Keratinocyte (primary cell): ENCODE data around the gene DALRD3. TPM values are rescaled to one million over a fixed set of nuclear protein-coding genes. Genes with fewer than 3 reads are reported as not detected.

ENCODE experiments used
- DNase-seq: peaks from one replicate; pipeline ENCODE4 v3.0.0-alpha.2; 2011; ENCODE audit warnings: low read depth, missing footprints, low spot score
- FAIRE-seq: peaks from 2 replicates; lab custom pipeline; 2011; peaks lifted over from hg19 to GRCh38; lab: Jason Lieb, UNC
- H2AFZ ChIP-seq: 2 replicates; pipeline ENCODE4 v1.6.0; 2012; ENCODE audit warnings: low read length, control low read depth, inconsistent platforms; ENCODE audit not compliant: control insufficient read depth
- H3K27ac ChIP-seq: 2 replicates; pipeline ENCODE4 v1.5.1; 2011; ENCODE audit warnings: low read length; ENCODE audit not compliant: control insufficient read depth, insufficient read depth
- H3K27me3 ChIP-seq: 3 replicates; pipeline ENCODE4 v1.6.0; 2011; ENCODE audit warnings: low read length; ENCODE audit not compliant: control insufficient read depth, insufficient read depth; ENCODE audit errors: extremely low read depth
- H3K36me3 ChIP-seq, 2 experiments: 2 replicates in 1 of 2; 3 replicates in 1 of 2; pipeline ENCODE4 v1.5.1; 2011; ENCODE audit warnings: low read length in 2 of 2, mild to moderate bottlenecking in 1 of 2; ENCODE audit not compliant: control insufficient read depth in 2 of 2, insufficient read depth in 2 of 2; ENCODE audit errors: extremely low read depth in 1 of 2
- H3K4me1 ChIP-seq: 3 replicates; pipeline ENCODE4 v1.5.1; 2011; ENCODE audit warnings: low read length; ENCODE audit not compliant: control insufficient read depth, insufficient read depth; ENCODE audit errors: extremely low read depth
- H3K4me2 ChIP-seq: 3 replicates; pipeline ENCODE4 v1.6.0; 2011; ENCODE audit warnings: low read depth, low read length; ENCODE audit not compliant: control insufficient read depth, insufficient read depth; ENCODE audit errors: extremely low read depth
- H3K4me3 ChIP-seq, 3 experiments: fragments of 200-600 bp in 1 of 3; sonication (generic) in 1 of 3; 2 replicates in 2 of 3; 3 replicates in 1 of 3; pipeline ENCODE4 v1.5.1; 2011 to 2016; ENCODE audit warnings: low read length in 3 of 3, mild to moderate bottlenecking in 3 of 3, control low read depth in 2 of 3, inconsistent platforms in 1 of 3, low read depth in 1 of 3, mixed read lengths in 1 of 3, mixed run types in 1 of 3, moderate library complexity in 1 of 3; ENCODE audit not compliant: control insufficient read depth in 2 of 3, insufficient read depth in 2 of 3; ENCODE audit errors: extremely low read depth in 1 of 3
- H3K79me2 ChIP-seq: 2 replicates; pipeline ENCODE4 v1.6.0; 2012; ENCODE audit warnings: low read length; ENCODE audit not compliant: control insufficient read depth, insufficient read depth
- H3K9ac ChIP-seq: 3 replicates; pipeline ENCODE4 v1.6.0; 2011; ENCODE audit warnings: low read length; ENCODE audit not compliant: control insufficient read depth, insufficient read depth; ENCODE audit errors: extremely low read depth
- H3K9me1 ChIP-seq: 3 replicates; pipeline ENCODE4 v1.6.0; 2011; ENCODE audit warnings: low read length; ENCODE audit not compliant: control insufficient read depth, insufficient read depth; ENCODE audit errors: extremely low read depth
- H3K9me3 ChIP-seq: 2 replicates; pipeline ENCODE4 v1.5.1; 2012; ENCODE audit warnings: low read depth, low read length; ENCODE audit not compliant: control insufficient read depth
- H4K20me1 ChIP-seq: 3 replicates; pipeline ENCODE4 v1.6.0; 2011; ENCODE audit warnings: low read length; ENCODE audit not compliant: control insufficient read depth, insufficient read depth; ENCODE audit errors: extremely low read depth
- CTCF ChIP-seq, 3 experiments: IDR thresholded peaks in 1 of 3; conservative IDR thresholded peaks in 1 of 3; optimal IDR thresholded peaks in 1 of 3; 2 replicates in 2 of 3; 3 replicates in 1 of 3; pipeline versions ENCODE3 to v1.5.1; 2011; ENCODE audit warnings: low read length in 3 of 3, mild to moderate bottlenecking in 3 of 3, moderate library complexity in 2 of 3, control low read depth in 1 of 3, inconsistent platforms in 1 of 3; ENCODE audit not compliant: insufficient read depth in 2 of 3; ENCODE audit errors: extremely low read depth in 1 of 3
- EZH2 ChIP-seq: IDR thresholded peaks from one replicate; pipeline ENCODE4 v1.6.1; 2012; ENCODE audit warnings: inconsistent platforms, mild to moderate bottlenecking, low read length, moderate library complexity
- dilution Hi-C: fragments of 300-500 bp; cut with MboI; formaldehyde crosslinking; loops from one replicate; pipeline ENCODE4 v1.7.0; 2020; ENCODE audit warnings: low sequenced_read_pairs; ENCODE audit not compliant: extremely low pct_ligation_motif_present
- polyA plus RNA-seq, 5 experiments: library from polyadenylated mRNA; depleted of rRNA in 3 of 5; stranded (reverse) in 3 of 5; stranded (forward) in 1 of 5; unstranded in 1 of 5; fragments of >200 nt; gene quantifications; 1 replicate in 1 of 5; 2 replicates in 3 of 5; 3 replicates in 1 of 5; pipeline versions ENCODE4 v1.2.1 to v1.2.3, GENCODE V29; 2011 to 2012; ENCODE audit warnings: missing spikeins in 2 of 5, low read depth in 1 of 5, low replicate concordance in 1 of 5

The DALRD3 gene
- polyA plus RNA-seq, 1 donor (not counting 4 experiments of a cell fraction or from before 2014, with no cell fraction given) = 33.7 TPM

GRCh38 chr3:49025793-49026520 is 7.6 kb upstream of the DALRD3 start:
- no peak overlapping the region for H2AFZ ChIP-seq
- peaks cover 29 to 56% of the 10 kb centered on the region in 2 experiments for H3K36me3 ChIP-seq
- no peak overlapping the region for H3K4me2 ChIP-seq
- H3K79me2 ChIP-seq = peaks cover 66% of the 10 kb centered on the region
- peaks cover 3% of the 10 kb centered on the region for H3K9me1 ChIP-seq
- H3K4me3 ChIP-seq = no peak overlapping the region
- dilution Hi-C loops = no loop called here
- no peaks in the 10 kb centered on the region for H3K27me3 ChIP-seq
- DNase-seq (no peak), FAIRE-seq (no peak)
- H3K9ac ChIP-seq = no peak overlapping the region
- H4K20me1 ChIP-seq = peaks cover 4% of the 10 kb centered on the region
- no peak for TF ChIP-seq EZH2
- TF ChIP-seq CTCF (optimal IDR thresholded peaks at IDR 0.05 in 1 of 3, IDR thresholded peaks at IDR 0.05 in 1 of 3, conservative IDR thresholded peaks at IDR 0.05 in 1 of 3; ENCODE audit: extremely low read depth in 1 of 3, insufficient read depth in 2 of 3, low read length in 3 of 3) = no peak
- H3K9me3 ChIP-seq = no peaks in the 10 kb centered on the region
- peaks cover 29% of the 10 kb centered on the region for H3K4me1 ChIP-seq
- H3K27ac ChIP-seq = no peak overlapping the region

GRCh38 chr3:49025005-49025792 is 6.8 kb upstream of the DALRD3 start:
- H3K27me3 ChIP-seq = no peaks in the 10 kb centered on the region
- no peak for TF ChIP-seq EZH2
- no peak for TF ChIP-seq CTCF (optimal IDR thresholded peaks at IDR 0.05 in 1 of 3, IDR thresholded peaks at IDR 0.05 in 1 of 3, conservative IDR thresholded peaks at IDR 0.05 in 1 of 3; ENCODE audit: extremely low read depth in 1 of 3, insufficient read depth in 2 of 3, low read length in 3 of 3)
- peaks cover 31% of the 10 kb centered on the region for H3K4me1 ChIP-seq
- H3K9me3 ChIP-seq = no peaks in the 10 kb centered on the region
- no peak overlapping the region for H3K4me3 ChIP-seq
- FAIRE-seq = no peak
- no peak overlapping the region for H3K9ac ChIP-seq
- H3K36me3 ChIP-seq = peaks cover 29 to 52% of the 10 kb centered on the region in 2 experiments
- H3K9me1 ChIP-seq = peaks cover 3% of the 10 kb centered on the region
- H4K20me1 ChIP-seq = peaks cover 4% of the 10 kb centered on the region
- H2AFZ ChIP-seq = no peak overlapping the region
- peaks cover 74% of the 10 kb centered on the region for H3K79me2 ChIP-seq
- DNase-seq = no peak
- dilution Hi-C loops = no loop called here
- no peak overlapping the region for H3K4me2 ChIP-seq
- H3K27ac ChIP-seq = no peak overlapping the region
